ENCODE results near the gene PPM1E.

The PPM1E gene

DNA sequence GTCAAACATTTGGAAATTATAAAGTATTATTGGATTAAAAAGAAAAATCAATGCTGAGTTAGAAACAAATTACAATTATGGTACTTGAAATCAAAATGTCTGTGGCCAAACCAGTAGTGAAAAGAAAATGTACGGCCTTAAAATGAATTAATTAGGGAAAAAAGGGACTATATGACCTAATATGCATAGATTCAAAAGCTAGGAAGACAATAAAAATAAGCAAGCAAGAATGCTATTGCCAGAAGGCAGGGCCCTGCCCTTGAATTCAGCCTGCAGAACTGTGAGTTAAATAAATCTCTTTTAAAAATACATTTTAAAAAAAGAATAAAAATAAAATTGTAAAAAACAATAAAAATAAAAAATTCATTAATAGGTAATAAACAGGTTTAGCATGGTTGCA, 262.4 kb downstream of the PPM1E start:
- DNase-seq (ENCODE audit: low read depth, low spot score) = no peak
- H3K27ac ChIP-seq = no peak overlapping the region

DNA sequence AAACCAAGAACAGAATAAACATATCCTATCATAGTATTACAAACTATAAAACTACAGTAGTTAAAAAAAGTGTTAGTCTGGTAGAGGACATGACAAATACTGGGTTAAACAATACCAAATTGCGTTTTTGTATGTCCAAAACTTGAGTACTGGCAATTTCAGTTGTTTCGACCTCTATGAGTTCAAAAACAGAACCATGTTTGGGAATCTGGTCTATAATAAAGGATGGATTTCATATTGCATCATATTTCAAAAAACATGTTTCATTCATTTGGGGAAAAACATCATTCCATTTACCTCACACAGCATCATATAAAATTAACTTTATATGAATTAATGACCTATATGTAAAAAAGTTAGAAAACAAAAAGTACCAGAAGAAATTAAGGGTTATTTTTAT, 269.3 kb downstream of the PPM1E start:
- H3K27ac ChIP-seq = no peak overlapping the region
- no peak for DNase-seq (ENCODE audit: low read depth, low spot score)

DNA sequence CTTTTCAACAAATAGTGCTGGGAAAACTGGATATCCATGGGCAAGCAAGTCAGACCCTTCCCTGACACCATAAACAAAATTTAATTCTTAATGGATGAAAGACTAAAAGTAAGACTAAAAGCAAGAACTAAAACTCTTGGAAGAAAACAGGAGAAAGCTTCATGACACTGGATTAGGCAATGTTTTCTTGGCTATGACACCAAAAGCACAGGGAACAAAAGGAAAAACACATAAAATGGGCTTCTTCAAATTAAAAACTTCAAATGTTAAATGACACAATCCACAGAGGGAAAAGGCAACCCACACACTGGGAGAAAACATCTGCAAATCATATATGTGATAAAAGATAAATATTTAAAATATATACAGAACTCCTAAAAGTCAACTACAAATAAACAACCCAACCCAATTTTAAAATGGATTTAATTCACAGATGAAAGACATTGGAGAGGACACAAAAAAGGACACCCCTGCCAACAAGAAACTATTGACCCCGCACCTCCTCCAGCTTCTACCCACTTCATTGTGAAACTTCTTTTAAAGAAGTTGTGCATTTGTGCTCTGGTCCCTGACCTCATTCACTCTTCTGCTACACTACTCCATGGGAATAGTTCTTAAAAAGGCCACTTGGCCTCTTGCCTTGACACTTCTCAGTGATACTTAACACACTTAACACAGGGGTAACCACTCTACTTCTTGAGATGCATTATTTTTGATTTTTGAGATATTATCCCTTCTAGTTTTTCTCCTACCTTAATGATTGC, 270.7 kb downstream of the PPM1E start:
- no peak for DNase-seq (ENCODE audit: low read depth, low spot score)

DNA sequence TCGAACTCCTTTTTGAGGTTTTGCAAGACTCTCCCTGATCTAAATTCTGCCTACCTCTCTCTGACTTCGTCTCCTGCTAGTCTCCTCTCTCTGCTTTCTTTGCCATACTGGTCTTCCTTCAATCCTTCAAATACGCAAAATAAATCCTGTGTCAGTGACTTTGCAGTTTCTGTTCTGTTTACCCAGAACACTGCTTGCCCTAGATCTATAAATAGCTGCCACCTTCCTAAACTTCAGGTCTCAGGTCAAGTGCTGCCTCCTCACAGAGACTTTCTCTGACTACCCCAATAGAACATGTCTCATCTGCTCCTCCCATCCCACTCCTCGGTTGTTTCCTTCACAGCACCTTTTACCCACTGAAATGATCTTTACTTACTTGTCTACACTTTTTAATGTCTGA, 272.1 kb downstream of the PPM1E start:
- H3K27ac ChIP-seq = no peak overlapping the region
- no peak for DNase-seq (ENCODE audit: low read depth, low spot score)

More for the DNA sequence above, 270.7 kb downstream of the PPM1E start:
- H3K27ac ChIP-seq = no peak overlapping the region

DNA sequence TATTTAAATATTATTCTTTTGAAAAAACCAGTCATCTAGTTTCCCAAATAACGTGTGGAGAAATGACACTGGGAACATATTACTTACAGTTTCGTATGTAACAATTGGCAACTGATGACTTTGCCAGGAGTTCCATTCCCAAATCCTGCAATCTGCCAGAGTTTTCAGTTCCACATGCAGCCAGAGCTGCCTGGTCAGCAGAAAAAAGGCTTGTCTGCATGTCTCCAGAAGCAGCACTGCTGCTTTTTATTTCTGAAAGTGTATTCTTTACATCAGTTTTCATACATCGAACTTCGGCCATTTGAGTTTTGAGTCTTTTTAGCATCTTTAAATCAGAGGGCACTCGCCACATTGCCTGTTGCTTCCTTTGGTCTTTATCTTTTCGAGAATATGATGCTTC, 272.7 kb downstream of the PPM1E start:
- H3K27ac ChIP-seq = no peak overlapping the region
- no peak for DNase-seq (ENCODE audit: low read depth, low spot score)

DNA sequence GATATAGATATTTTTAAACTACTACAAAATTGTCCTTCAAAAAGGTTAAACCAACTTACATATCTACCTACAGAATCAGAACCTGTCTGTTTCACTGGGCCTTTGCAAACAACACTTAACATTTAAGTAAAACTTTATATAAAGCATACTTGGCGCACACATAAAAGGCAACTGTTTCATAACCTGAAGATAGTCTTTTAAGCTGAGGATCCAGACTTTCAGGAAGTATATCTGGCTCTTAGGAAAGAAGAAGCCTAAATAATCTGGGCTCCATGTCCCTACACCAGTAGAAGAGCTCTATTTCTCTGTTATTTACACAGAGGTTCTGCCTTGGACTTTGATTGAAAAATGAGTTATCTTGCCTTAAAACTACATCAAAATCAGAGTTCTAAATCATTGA, 275.2 kb downstream of the PPM1E start:
- H3K27ac ChIP-seq = no peak overlapping the region
- DNase-seq (ENCODE audit: low read depth, low spot score) = no peak
